HG03045 (cell line): ENCODE results near the gene APBA1.

Source experiments
- ATAC-seq: cut with Tn5 transposase; IDR thresholded peaks from one replicate; pipeline ENCODE4 v1.9.1; 2021; ENCODE audit warnings: mild to moderate bottlenecking, moderate library complexity; ENCODE audit not compliant: unreplicated experiment

The APBA1 gene

DNA sequence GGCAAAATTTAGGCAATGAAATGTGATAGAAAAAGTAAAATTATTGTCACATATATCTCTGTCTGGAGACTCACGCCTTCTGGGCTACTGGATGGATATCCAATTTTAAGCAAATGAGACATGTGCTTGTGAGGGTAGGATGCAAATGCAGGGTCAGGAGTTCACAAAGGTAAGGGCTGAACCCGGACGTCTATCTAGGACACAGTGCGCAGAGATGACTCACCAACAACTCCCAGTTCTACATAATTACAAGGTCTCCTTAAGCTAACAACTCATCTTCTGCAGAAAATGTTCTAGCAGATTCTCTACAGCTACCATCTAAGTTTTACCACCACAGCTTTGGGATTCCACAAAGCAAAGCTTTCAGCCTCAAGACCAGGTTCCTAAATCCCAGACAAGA is 186.7 kb downstream of the APBA1 start:
- ATAC-seq, result no peak

DNA sequence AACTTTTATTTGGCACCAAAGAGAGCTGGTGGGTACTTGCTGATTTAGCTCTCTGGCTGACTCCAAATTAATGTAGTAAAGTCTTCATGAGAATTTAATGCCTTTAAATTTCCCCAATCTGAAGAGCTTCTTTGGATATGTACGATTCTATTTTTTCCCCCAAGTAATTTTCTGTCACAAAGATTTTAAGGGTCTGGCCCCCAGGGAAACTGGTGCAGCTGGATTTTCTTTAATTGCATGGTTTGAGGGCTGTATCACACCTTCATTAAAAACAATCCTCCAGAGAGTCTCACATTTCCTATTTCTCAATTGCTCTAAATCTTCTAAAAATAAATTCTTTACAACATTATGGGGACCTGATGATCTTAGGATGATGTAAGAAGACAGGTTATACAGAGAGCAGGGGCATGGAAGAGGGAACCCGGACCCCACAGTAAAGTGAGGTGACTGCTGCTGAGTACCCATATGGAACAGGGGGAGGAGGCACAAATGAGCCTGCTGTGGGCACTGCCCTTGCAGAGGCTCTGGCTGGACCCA is 188.2 kb downstream of the APBA1 start:
- no peak for ATAC-seq

DNA sequence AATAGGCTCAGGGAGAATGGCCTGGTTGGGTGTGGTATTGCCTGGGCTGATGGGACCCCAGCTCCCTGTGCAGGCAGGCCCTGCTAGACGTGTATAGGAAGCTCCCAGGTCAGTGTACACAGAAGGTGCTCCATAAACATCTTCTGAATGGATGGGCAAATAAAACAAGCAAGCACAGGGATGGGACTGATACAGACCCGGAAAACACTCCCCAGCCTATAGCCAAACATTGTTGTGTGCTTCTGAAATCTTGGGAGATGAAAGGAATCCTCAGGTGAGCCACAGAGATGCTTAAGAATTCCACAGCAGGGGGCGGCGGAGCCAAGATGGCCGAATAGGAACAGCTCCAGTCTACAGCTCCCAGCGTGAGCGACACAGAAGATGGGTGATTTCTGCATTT is 195.4 kb downstream of the APBA1 start:
- ATAC-seq, result no peak

DNA sequence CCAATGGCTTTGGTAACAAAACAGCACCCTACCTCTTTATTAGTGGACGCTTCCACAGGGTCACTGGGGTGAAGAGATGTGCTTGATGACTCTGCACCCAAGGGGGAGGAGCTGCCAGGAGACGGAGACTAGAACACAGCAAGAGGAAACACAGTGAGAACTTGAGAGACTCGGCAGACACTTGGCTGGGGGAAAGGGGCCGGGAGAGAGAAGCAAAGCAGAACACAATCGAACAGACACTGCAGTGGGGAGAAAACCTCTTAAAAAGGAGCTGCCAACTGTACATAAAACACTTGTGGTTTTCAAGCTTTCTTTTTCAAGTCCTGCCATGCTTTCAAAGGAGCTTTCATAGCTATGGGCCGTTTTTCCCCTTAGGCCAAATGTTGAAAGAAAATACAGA is 196.2 kb downstream of the APBA1 start:
- no peak for ATAC-seq

DNA sequence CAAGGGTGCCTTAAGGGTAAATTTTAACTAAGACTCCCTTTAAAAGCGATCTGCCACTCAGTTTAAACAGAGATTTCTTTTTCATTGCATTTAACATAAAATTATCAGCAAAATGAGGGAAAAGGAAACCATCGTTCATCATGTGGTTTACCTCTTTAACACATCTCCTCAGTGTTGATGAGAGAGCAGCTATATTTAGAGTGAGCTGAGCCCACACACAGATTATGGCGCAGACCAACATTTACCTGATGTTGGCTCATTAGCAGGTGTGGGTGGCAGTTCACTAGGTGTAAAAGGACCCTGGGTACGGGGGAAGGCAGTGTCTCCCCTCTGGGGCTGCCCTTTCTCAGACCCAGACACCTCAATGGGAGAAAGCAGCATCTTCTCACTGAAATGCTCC is 197.3 kb downstream of the APBA1 start:
- no peak for ATAC-seq

DNA sequence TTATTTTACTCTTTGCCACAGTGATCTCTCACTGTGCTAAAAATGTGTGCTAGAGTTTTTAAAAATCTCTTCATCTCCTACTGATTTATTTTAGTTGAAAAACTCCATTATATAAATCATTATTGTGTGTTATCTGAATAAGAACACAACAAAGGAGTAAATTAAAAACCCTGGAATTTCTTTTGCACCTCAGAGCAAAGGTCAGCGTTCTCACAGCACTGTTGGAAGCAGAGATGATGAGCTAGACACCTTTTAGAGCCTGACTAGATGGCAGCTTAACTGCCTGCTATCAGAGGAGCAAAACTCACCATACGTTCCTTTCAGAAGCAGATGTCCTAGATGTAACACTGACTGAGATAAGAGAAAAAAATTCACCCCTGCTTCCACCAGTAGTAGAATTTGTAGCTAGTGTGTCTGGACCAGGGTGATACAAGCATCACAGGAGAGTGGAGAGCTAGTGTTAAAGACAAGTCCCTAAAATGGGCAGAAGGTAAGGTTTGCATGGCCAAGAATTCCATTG is 200.0 kb downstream of the APBA1 start:
- ATAC-seq, result no peak

DNA sequence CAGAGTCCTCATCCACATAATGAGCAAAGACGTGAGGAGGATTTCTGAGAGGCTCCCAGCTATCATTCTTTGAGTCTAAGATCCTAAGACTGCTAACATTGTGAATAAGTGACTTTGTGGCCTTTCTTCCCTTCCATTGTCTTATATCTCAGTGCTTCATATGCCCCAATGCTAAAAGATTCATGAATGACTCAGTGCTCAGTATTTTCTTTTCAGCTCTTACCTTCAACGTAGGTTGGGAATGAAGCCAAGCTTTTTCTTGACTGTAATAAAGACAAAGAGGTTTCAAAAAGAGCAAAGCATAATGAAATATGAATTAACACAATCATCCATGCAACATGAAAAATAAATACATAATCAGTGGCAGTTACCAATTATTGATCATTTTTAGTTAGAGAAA is 200.7 kb downstream of the APBA1 start:
- no peak for ATAC-seq

DNA sequence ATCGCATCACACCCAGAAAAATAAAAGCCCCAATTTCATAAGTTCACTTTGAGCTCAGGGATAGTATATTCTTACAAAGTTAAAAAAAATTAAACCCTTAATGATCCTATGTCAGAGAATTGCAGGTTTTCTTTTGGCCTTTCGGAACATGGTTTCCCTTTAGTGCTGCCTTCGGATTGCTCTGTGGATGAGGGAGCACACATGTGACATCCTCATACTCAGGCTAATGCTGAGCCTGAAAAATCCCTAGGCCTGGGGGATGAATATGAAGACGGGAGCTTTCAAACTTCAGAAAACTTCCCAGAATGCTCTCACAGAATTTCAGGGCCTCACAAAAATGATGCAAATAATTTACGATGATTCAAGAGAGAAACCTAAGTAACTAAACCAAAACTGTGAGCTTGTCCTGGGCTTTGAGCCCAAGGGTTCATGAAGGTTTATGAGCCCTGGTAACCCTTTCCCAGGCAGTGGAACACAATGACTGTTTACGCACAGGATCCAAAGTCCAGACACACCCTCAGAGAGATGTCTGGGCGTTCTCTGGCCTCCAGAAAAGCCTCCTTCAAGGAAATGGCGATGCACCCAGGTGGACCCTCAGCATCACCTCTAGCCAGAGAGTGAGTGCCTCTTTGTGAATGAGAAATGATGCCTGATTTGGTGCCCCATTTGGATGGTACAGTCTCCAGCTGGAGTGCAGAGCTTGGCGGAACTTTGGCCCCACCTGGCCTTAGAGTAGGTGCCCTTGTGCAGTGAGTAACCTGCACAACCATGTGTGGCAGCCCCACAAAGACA is 201.8 kb downstream of the APBA1 start:
- no peak for ATAC-seq

DNA sequence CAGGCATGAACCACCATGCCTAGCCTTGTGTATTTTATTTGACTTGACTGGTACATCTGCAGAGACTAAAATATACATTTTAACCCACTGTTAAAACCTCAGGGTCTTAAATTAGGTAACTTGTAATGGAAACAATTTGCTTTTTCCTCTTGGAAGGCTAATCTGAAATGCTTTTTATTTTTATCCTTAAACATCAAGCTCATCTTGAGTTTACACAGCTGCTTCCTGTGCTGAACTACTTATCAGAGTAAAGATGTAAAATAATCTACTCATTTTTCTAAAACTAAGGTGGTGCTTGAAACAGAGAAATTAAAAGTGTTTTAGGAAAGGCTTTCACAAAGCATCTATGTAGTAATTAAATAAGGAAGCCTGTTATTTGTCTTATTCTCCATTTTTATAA is 203.0 kb downstream of the APBA1 start:
- no peak for ATAC-seq

DNA sequence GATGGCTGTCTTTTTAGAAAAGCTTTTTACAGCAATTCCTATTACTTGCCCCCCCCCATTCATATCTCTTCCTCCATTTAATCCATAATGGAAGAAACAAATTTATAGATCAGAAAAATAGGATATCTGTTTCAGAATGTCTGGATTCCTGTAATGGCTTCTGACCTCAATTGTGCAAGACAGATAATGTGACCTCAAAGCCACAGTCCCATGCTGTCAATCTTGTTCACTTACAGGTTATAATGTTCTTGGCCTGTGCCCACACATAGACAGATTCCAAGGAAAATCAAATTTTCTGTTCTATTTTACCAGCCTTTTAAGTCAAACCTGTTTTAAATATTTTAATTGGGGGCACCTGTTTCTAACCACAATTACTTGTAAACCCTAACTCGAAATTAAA is 203.8 kb downstream of the APBA1 start:
- ATAC-seq, result no peak

DNA sequence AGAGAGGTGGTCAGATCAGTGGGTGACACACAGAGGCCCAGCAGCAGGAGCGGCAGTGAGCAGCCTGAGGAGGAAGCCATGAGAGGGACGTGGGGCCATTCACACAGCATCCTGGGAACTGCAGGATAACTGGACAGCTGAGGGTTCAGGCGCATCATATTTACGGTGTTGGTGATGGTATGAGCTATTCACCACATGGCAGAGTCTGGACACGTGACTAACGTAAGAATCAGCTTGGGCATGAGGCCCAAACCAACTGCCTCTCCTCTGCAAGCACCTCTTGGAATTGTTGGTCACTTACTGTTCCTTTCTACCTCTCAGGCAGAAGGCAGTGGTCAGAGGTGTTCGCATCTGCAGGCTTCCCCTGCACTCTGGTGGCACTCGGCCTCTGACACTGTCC is 206.0 kb downstream of the APBA1 start:
- no peak for ATAC-seq

DNA sequence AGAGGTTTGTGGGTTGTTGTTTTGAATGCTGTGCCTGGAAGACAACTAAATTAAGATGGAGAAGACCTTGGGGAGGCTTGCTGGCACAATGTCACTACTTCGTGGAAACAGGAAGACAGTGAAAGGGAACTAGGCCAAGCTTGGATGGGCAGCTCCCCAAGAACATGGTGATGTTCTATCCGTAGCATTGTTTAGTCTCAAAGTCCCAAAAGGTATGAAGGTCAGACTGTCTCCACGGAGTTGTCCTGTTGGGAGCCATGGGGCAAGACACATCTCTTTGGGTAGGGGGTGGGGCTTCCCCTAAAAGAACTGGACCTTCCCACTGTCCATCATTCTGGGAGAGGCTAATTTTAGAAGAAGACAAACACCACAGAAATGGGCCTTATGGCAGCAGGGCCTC is 206.7 kb downstream of the APBA1 start:
- no peak for ATAC-seq

DNA sequence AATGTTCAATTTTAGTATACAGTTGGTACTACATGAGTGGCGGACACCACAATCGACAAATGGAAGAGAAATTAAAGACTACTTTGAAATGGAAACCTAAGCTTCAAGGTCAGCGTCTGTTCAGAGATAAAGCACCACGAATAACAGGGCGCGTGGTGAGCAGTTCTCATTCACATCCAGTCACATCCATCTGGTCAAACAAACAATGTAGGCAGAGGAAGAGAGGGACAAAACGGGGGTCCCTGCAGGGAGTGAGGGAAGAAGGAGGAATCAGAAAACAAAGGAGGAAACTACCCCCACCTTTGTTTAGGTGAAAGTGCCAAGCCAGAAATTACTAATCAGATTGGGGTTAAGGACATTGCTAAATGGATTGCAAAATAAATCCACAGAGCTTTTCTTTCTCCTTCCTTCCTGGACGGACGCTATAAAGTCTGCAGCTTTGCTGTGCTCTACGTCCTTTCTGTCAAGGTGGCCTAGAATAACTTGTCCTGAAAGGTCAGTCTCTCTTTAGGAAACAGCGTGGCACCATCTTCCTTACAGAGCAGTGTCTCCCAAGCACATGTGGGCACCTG is 208.6 kb downstream of the APBA1 start:
- no peak for ATAC-seq

DNA sequence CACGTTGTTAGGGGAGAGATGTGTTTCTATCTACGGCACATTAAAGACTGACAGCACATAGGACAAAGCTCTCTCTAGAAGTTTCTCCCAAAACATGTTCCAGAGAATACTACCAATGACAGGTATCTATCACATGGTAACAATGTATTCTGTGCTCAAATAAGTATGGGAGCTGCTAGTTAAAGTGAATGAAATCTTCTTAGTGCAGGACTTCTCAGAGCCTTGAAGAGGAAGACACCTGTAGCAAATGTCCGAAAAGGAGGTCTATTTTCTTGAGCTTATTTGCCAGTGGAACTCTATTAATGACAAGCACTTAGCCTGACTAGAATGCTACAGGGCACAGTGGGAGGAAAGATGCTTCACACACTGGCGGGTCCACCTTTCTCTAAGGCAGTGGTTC is 209.8 kb downstream of the APBA1 start:
- ATAC-seq, result no peak

DNA sequence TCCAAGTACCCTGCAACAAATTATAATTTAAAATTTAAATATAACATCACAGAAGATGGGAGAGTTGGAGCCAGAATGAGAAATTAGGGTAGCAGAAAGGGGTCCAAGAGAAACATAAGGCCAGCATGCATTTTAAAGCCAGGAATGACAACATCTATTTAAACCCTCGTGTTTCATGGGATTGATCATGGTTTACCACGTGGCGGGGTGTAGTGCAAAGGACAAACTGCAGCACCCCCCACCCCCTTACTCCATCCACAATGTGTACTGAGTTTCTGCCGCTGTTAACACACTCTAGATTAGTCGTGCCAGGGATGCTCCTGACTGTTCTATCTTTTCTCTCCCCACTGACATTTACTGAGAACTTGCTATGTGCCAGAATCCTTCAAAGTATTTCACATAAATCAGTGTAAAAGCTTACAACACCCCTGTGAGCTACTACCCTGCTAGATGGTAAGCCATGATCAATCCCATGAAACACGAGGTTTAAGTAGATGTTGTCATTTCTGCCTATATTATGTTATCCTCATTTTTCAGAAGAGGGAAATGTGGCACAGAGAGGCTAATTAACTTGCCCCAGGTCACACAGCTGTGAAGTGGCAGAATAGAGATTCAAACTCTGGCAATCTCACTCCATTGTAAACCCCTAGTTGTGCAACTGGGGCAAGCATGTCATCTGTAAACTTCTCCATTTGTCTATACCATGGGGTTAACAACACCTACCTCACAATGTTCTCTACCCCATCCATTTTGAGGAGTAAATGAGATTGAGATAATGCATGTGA is 210.9 kb downstream of the APBA1 start:
- ATAC-seq, result no peak

DNA sequence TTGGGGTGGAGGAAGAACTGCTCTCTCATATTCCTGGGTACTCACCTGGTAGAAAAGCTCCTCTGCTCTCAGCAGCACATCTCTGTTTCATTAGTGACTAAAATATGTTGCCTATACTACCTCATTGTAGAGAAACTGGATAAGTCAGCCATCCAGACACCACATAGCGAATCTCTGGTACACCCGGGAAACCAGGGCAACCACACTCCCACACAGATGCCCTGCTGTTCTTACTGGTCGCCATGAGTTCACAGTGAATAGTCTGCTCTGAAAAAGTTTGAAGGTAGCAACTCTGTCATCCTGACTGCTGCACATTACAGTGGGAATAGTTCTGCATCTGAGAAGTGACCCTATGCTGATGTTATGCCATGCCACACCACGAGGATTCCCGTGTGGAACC is 212.2 kb downstream of the APBA1 start:
- ATAC-seq, result no peak

DNA sequence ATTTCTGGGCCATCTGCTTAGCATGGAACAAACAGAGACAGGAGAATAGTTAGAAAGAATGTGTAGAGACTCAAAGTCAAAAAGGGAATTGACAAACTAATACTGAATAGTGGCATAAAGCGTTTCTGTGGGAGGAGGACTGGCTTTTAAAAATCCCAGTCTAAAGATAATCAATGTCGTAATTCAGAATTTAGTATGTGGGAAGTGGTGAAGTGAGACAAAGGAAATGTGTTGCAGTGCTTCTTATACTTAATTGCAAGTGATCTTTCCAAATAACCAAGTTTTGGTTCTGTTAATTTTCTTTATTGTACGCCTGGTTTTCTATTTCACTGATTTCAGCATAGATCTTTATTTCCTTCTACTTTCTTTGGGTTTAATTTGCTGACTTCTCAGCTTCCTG is 214.0 kb downstream of the APBA1 start:
- no peak for ATAC-seq

DNA sequence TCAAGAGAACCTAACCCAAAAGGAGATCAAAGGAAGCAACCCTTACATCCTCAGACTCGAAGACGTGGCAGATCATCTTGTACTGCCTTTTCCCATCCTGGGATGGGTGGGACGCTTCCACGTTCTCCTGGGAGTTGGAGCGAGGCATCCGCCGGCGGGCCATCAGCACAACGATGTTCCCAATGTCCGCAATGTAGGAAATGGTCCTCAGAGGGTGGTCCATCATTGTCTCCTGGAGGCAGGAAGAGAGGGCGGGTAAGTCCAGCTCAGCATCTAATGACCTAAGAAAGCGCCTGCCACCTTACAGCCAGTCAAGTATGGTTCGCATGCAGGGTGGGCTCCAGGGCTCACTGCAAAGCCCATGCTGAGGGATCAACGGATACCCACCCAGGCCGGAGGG is 216.0 kb downstream of the APBA1 start:
- ATAC-seq, result no peak

DNA sequence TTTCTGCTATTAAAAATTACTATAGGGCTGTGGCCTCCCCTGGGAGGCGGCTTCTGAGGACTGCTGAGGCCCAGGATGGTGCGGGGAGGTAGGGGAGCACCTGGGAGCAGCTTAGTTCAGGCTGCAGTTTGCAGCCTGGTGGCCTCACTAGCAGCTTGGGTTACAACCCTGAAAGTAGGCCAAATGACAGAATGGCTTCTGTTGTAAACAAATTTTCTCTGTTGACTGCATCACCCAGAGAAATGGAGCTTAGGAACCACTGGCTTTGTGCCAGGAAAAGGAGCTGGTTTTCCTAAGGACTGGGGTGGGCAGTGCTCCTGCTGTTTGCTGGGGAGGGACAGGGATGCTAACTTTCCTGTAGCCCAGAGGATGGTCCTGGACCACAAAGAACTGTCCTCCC is 216.9 kb downstream of the APBA1 start:
- ATAC-seq, result no peak

DNA sequence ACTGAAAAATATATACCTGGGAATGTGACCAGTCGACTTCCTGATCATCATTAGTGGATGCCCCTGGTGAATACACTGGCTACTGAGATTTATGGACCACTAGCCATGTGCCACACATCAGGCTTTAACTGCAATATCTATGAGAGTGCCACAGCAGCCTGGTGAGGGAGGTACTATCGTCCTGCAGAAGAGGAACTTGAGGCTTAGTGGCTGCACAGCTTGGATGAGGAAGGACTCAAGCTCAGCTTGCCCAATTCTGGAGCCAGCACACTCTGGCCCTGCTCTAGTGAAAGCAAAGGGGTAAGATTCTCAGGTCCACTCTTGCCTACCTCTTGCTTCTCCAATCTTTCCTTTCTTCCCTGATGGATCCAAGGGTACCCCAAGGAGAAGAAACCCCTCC is 217.8 kb downstream of the APBA1 start:
- ATAC-seq, result no peak

DNA sequence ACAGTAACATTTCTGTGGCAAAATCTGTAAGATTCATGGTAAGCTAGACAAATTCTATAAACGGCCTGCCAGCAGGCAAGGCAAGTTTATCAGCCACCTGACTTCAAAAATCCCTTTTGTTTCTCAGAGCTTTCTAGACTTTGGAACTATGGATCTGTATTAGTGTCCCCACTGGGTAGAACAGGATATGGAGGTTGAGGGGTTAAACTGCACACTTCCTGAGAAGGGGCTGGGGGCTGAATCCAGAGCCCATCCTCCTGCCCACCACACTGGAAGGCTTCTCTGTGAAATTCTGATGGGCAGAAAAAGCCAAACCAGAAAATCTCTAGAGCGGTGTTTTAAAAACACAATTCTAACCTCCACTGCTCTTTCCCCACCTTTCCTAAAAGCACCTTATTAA is 218.4 kb downstream of the APBA1 start:
- no peak for ATAC-seq
